Activated CD4-positive, alpha-beta T cell treated with anti-CD3 and anti-CD28 coated beads, Interleukin-2, amount 10 ng/mL, durations not matched to agents 7 days and 5 days (primary cell): ENCODE data around the gene CDK1. TPM values are rescaled to one million over a fixed set of nuclear protein-coding genes. Genes with fewer than 3 reads are reported as not detected.

Experiments
- CTCF ChIA-PET: fragments of 350-600 bp; sonication (Branson Sonifier 250); formaldehyde crosslinking; loops from one replicate; lab custom pipeline; 2021; ENCODE audit warnings: antibody characterized with exemption; lab: Charles Lee
- POLR2A ChIA-PET: fragments of 350-600 bp; sonication (Branson Sonifier 250); formaldehyde crosslinking; loops from one replicate; lab custom pipeline; 2021; ENCODE audit warnings: antibody characterized with exemption; lab: Charles Lee
- DNase-seq: peaks from one replicate; pipeline ENCODE4 v3.0.0-alpha.2; 2020
- H3K27ac Mint-ChIP-seq: one replicate; pipeline ENCODE4 v1.8.0; 2021; ENCODE audit warnings: mild to moderate bottlenecking, moderate library complexity, mixed read lengths
- H3K27me3 Mint-ChIP-seq: one replicate; pipeline ENCODE4 v1.8.0; 2021; ENCODE audit warnings: mixed read lengths
- H3K36me3 Mint-ChIP-seq: one replicate; pipeline ENCODE4 v1.8.0; 2021; ENCODE audit warnings: low read depth, mixed read lengths
- H3K4me1 Mint-ChIP-seq: one replicate; pipeline ENCODE4 v1.8.0; 2021; ENCODE audit warnings: mixed read lengths
- H3K4me3 Mint-ChIP-seq: one replicate; pipeline ENCODE4 v1.8.0; 2021; ENCODE audit warnings: mild to moderate bottlenecking, moderate library complexity, mixed read lengths
- H3K9me3 Mint-ChIP-seq: one replicate; pipeline ENCODE4 v1.8.0; 2021; ENCODE audit warnings: mixed read lengths
- total RNA-seq, 2 experiments: library from RNA; stranded (reverse); gene quantifications; one replicate each; pipeline ENCODE4 v1.2.3, GENCODE V29; 2021

The CDK1 gene
- total RNA-seq, 2 experiments from 2014 or later: 127 to 132 TPM

DNA sequence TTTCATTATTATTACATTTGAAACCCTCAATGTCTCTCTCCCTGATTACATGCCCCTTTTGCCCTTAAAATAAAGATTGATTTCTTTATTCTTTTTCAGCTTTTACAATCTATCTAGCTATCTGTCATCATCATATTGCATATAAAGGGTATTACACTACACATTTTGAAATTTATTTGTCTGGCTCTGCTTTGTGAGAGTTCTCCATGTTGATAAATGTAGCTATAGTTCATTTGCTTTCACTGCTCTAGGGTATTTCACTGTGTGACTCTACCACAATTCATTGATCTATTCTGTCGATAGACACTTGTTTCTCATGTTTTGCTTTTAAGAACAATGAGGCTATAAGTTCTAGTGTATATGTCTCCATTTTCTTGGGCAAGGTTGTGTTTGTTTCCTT, 25.6 kb downstream of the CDK1 start:
- H3K27ac Mint-ChIP-seq: no peak overlapping the region
- no peak for DNase-seq
- no peaks in the 10 kb centered on the region for H3K27me3 Mint-ChIP-seq
- H3K4me3 Mint-ChIP-seq: no peak overlapping the region
- peaks cover 16% of the 10 kb centered on the region for H3K36me3 Mint-ChIP-seq
- no peaks in the 10 kb centered on the region for H3K9me3 Mint-ChIP-seq
- CTCF ChIA-PET: no interaction called here
- POLR2A ChIA-PET: no interaction called here
- H3K4me1 Mint-ChIP-seq: no peaks in the 10 kb centered on the region

DNA sequence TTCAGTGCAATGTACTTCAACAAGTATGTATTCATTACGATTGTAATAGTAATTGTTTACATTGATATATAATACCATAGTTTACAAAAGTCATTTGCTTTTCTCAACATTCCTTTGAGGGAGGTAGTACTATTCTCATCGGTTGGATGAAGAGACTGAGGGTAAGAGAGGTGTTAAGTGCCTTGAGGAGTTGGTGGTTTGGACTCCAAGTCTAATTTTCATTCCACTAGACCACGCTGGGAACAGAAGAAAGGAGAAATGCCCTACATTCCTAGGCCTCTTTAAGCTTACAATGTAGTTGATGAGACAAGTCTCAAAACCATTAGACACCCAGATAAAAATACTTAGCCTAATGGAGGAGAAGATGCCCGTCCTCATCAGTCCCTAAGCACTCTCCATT, 28.6 kb downstream of the CDK1 start:
- DNase-seq: no peak
- ChIA-PET CTCF (interaction anchor here (0.9 kb wide), 1 partner anchor 10 kb away, joined by 3 read pairs; no protein-coding TSS in a partner anchor), POLR2A (no interaction called here)
- Mint-ChIP-seq H3K36me3 (peaks cover 12% of the 10 kb centered on the region), H3K27ac (no peak overlapping the region), H3K27me3 (no peaks in the 10 kb centered on the region), H3K9me3 (no peaks in the 10 kb centered on the region), H3K4me3 (no peak overlapping the region), H3K4me1 (no peaks in the 10 kb centered on the region)

DNA sequence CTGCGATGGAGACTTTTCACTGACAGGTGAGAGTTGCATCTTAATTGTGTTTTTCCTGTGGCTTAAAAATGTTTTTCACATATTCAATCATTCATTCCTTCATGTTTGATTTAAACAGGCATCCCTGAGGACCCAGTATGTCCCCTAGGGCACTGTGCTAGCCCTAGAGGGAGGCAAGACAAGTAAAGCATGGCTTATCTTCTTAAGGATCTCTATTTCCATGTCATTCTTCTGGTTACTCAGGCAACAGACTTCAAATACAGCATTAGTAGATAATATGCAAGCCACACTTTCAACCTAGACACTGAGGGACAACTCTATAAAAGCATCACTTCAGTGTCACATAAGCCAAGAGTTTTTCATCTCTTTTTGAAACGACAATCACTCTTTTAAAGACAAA, 29.2 kb downstream of the CDK1 start:
- DNase-seq: no peak
- Mint-ChIP-seq H3K9me3 (no peaks in the 10 kb centered on the region), H3K27me3 (no peaks in the 10 kb centered on the region), H3K4me3 (no peak overlapping the region), H3K36me3 (peaks cover 12% of the 10 kb centered on the region), H3K4me1 (no peaks in the 10 kb centered on the region), H3K27ac (no peak overlapping the region)
- ChIA-PET CTCF (interaction anchor here (0.9 kb wide), 1 partner anchor 9 kb away, joined by 3 read pairs; no protein-coding TSS in a partner anchor), POLR2A (no interaction called here)

DNA sequence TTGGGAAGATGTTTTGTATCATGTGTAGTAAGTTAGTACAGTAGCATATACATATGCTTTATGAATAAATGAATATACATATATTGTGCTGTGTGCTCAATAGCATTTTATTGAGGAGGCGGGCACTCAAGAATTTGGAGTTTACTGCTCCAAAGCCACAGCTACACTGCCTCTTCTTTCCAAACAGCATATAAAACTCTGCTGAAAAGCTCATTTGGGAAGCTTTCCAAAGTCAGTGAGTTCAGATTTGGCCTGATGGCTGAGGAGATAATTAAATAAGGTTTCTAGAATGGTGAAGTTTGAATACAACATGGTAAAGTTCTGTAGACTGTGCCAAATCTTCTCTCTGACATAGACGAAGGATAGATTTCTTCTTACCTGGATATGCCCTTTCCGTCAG, 29.8 kb downstream of the CDK1 start:
- POLR2A ChIA-PET: no interaction called here

DNA sequence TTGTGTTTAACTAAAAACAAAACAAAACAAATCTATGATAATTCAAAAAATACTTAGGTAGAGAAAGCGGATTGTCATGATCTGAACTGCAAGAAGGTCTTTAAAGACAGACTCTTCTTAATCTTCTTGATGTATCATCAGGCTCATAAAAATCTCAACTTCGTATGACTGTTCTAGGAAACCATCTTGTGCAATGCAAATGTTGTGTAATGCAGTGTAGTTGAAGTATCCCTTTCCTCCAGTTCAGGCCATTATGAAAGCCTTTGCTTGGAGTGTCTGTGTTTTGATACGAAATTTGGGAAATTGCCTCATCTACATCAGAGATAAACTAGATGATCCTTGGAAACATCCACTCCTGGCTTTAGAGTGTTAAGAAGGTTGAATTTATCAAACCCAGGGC, 30.9 kb downstream of the CDK1 start:
- POLR2A ChIA-PET: no interaction called here
- CTCF ChIA-PET: no interaction called here

More for the DNA sequence above, 29.8 kb downstream of the CDK1 start:
- CTCF ChIA-PET: no interaction called here
- no peaks in the 10 kb centered on the region for H3K9me3 Mint-ChIP-seq
- peaks cover 12% of the 10 kb centered on the region for H3K36me3 Mint-ChIP-seq
- H3K27ac Mint-ChIP-seq: no peak overlapping the region
- H3K27me3 Mint-ChIP-seq: no peaks in the 10 kb centered on the region
- DNase-seq: no peak
- H3K4me3 Mint-ChIP-seq: no peak overlapping the region
- H3K4me1 Mint-ChIP-seq: no peaks in the 10 kb centered on the region

DNA sequence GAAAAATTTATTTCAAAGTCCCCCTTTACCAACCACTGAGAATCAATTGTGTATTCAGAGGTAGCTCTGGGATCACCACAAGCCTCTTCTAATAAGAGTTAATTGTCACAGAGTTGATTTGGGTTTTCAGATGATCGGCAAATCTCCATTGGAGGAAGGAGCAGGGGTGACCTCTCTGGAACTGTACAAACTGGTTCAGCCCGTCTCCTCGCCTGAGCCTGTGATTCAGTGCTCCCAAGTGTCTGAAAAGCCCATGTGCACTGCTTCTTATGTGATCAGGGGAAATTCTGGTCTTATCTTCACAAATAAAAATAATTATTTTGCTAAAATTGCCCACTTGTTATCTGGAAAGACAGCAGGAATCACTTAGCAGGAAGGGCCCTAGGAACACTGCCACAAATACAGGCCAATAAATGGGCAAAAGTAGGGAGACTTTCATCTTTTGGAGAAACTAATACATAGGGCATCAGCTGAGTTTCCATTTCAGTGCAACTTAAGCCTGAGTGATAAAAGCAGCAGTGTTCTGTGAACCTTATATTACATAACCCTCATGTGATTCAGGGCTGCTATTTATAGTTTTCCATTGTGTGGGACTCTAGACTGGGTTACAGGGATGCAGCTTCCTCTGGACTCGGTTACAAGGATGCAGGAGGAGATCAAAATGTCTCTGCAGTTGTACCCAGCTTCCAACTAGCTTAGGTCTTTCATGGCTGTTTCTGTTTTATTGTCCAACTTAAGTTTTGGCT, 32.3 kb downstream of the CDK1 start:
- H3K36me3 Mint-ChIP-seq: peaks cover 2% of the 10 kb centered on the region
- ChIA-PET CTCF (no interaction called here), POLR2A (no interaction called here)
- H3K4me3 Mint-ChIP-seq: no peak overlapping the region
- no peaks in the 10 kb centered on the region for H3K4me1 Mint-ChIP-seq
- no peaks in the 10 kb centered on the region for H3K9me3 Mint-ChIP-seq
- DNase-seq: no peak
- H3K27me3 Mint-ChIP-seq: no peaks in the 10 kb centered on the region
- H3K27ac Mint-ChIP-seq: no peak overlapping the region

More for the DNA sequence above, 30.9 kb downstream of the CDK1 start:
- DNase-seq: no peak
- no peaks in the 10 kb centered on the region for H3K4me1 Mint-ChIP-seq
- H3K4me3 Mint-ChIP-seq: no peak overlapping the region
- H3K36me3 Mint-ChIP-seq: peaks cover 7% of the 10 kb centered on the region
- H3K27ac Mint-ChIP-seq: no peak overlapping the region
- H3K27me3 Mint-ChIP-seq: no peaks in the 10 kb centered on the region
- no peaks in the 10 kb centered on the region for H3K9me3 Mint-ChIP-seq

DNA sequence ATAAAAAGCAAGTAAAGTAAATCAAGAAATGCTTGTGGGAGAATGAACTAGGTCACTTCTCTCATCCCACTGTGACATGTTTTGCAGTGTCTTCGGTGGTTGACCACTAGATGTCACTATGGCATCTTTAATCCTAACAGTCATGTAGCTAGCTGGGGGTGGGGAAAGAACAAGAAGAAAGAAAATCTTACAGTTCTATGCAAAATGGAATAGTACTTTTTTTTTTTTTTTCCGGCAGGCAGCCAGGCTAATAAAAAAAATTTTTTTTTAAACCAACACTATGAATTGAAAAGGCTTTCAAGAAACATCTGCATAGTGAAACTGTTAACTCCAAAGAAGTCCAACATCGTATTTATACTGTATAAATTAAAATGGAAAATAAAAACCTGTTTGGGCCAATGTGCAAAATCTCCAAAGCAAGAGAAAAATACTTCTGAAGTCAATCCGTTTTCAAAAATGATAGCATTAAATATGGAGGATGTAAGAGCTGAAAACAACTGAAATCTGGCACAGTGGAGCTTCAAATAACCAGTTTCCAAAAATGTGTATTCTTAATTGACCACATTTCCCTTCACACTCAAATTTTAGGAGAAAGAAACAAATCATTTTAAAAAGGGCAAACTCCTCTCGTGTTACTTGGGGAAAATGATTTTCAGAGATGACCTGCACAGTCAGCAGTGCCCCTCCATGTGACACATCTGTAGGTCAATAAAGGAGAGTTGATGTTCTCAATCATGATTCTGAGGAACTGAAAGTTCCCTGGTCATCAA, 38.5 kb downstream of the CDK1 start:
- Mint-ChIP-seq H3K27ac (no peak overlapping the region), H3K27me3 (peaks cover 2% of the 10 kb centered on the region)

DNA sequence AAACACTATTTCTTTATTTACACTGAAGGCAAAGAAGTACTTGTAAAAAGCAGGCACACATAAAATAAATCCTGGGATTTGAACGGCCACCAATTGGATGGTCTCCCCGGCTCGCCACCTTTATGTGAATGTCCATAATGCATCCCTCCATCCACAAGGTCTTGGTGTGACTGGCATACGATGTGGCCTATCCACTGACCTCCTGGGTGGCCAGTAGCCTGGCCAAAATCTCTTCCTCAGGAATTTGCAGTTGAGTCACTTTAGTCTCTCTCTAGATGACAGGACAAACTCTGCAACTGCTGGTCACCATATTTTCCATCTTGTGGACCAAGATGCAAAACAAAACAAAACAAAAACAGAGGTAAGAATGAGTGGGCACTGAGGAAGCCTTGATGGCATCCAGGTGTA, 39.1 kb downstream of the CDK1 start:
- Mint-ChIP-seq H3K27me3 (peaks cover 2% of the 10 kb centered on the region), H3K4me3 (no peak overlapping the region), H3K9me3 (no peaks in the 10 kb centered on the region), H3K4me1 (peaks cover 4% of the 10 kb centered on the region), H3K36me3 (no peaks in the 10 kb centered on the region), H3K27ac (no peak overlapping the region)
- POLR2A ChIA-PET: no interaction called here
- no peak for DNase-seq
- CTCF ChIA-PET: interaction anchor here (0.7 to 1.1 kb wide), 2 partner anchors 10 to 716 kb away, joined by 3 read pairs; no protein-coding TSS in a partner anchor

More for the DNA sequence above, 38.5 kb downstream of the CDK1 start:
- DNase-seq: peak; percentile 63
- Mint-ChIP-seq H3K4me1 (peaks cover 4% of the 10 kb centered on the region), H3K4me3 (no peak overlapping the region), H3K36me3 (no peaks in the 10 kb centered on the region), H3K9me3 (no peaks in the 10 kb centered on the region)
- ChIA-PET POLR2A (interaction anchor here (0.6 kb wide), 1 partner anchor 263 kb away, joined by 4 read pairs; no protein-coding TSS in a partner anchor), CTCF (interaction anchor here (0.7 to 1.1 kb wide), 2 partner anchors 10 to 717 kb away, joined by 3 read pairs; no protein-coding TSS in a partner anchor)

DNA sequence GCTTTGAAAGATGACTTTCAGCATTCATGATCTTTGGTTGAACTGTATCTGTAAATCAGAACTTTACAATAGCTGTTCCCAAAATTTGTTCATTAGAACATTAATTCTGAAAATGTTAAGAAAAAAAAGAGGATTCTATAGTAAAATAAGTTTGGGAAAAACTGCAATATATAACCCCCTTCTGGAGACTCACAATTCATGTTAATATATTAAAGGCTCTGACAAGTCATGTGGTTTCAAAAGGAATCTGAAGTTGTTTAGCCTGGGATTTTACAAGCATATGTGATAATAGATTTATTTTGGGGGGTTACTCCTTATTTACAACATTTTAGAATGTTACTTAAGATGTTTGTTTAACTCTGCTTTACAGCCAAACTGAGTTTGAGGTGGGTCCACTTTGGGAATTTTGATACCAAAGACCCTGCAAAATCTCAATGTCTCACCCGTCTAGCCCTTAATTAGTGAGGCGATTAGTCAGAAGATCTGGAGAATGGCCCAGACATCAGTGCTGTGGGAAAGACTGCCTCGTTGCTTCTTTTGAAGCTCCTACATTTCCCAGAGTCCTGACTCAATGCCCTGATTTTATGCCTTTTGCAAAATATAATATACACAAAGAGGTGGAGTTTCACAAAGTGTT, 40.0 kb downstream of the CDK1 start:
- Mint-ChIP-seq H3K4me3 (no peak overlapping the region), H3K27ac (no peak overlapping the region), H3K36me3 (no peaks in the 10 kb centered on the region), H3K27me3 (peaks cover 2% of the 10 kb centered on the region), H3K9me3 (no peaks in the 10 kb centered on the region), H3K4me1 (peaks cover 4% of the 10 kb centered on the region)
- ChIA-PET POLR2A (no interaction called here), CTCF (no interaction called here)
- DNase-seq: no peak

DNA sequence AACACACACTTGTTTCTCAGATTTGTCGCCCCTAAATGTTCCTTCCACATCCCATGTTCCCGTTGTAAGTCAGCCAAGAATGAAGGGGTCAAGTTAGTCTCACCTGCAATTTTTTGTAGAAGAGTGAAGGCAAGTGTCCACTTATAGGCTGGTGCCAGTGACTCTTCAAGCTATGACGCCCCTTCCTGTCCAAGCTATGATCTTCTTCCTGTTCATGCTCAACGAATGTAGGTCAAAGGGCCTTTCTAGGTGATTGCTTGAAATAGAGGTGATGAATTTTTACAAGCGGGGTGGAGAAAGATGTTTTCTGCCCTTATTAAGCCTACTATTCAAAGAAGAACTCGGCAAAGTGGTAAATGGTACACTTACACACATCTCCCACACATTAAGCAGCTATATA, 41.0 kb downstream of the CDK1 start:
- CTCF ChIA-PET: interaction anchor here (1.0 kb wide), 1 partner anchor 140 kb away, joined by 3 read pairs; no protein-coding TSS in a partner anchor
- POLR2A ChIA-PET: no interaction called here
- peaks cover 4% of the 10 kb centered on the region for H3K4me1 Mint-ChIP-seq
- no peaks in the 10 kb centered on the region for H3K9me3 Mint-ChIP-seq
- peaks cover 2% of the 10 kb centered on the region for H3K27me3 Mint-ChIP-seq
- no peaks in the 10 kb centered on the region for H3K36me3 Mint-ChIP-seq
- no peak for DNase-seq
- no peak overlapping the region for H3K27ac Mint-ChIP-seq
- no peak overlapping the region for H3K4me3 Mint-ChIP-seq

DNA sequence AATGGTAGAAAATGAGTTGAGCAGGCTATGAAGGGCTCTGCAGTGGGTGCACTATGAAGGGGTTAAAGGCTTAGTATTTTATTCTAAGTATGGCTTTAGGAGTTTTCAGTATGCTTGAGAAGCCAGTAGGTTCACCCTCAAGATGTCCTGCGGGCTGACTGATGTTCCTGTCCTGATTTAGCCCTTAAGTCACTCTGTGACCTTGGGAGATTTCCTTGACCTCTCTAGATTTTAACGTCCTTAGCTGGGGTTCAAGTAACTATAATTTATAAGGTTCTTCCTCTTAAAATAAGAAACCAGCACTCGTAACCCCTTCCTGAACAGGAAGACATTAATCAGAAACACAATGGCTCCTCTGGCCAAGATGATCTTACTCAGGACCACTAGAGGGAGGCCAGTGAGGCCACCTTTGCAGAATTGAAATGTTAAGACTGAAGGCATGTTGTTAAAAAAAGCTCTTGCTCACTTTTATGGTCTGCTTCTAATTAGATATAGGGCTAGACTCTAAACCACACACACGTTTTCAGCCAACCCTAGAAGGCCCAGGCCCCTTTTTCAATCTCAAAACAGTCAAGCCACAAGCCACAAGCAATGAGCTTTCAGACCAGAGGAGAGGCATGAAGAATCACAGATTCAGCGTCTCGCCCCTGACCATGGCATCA, 41.9 kb downstream of the CDK1 start:
- CTCF ChIA-PET: no interaction called here
- Mint-ChIP-seq H3K36me3 (no peaks in the 10 kb centered on the region), H3K4me3 (no peak overlapping the region), H3K9me3 (no peaks in the 10 kb centered on the region), H3K4me1 (peaks cover 4% of the 10 kb centered on the region), H3K27me3 (peaks cover 2% of the 10 kb centered on the region), H3K27ac (no peak overlapping the region)
- DNase-seq: no peak
- POLR2A ChIA-PET: no interaction called here

DNA sequence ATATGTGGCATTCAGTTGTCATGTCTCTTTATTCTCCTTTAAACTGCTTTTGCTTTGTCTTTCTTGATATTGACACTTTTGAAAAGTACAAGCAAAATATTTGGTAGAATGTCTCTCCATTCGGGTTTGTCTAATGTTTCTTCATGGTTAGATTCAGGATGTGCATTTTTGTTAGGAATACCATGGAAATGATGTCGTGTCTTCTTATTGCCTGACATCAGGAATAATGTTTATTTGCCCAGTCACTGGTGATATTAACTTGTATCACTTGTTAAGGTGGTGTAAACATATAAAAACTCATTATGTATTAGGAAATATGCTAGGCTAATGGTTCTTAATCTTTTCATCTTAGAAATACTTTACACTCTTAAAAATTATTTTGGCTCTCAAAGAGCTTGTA, 43.4 kb downstream of the CDK1 start:
- Mint-ChIP-seq H3K4me3 (no peak overlapping the region), H3K27me3 (peaks cover 2% of the 10 kb centered on the region), H3K4me1 (peaks cover 4% of the 10 kb centered on the region), H3K36me3 (no peaks in the 10 kb centered on the region), H3K27ac (no peak overlapping the region), H3K9me3 (no peaks in the 10 kb centered on the region)
- CTCF ChIA-PET: no interaction called here
- POLR2A ChIA-PET: no interaction called here
- no peak for DNase-seq
